OCI-LY1 (cell line): ENCODE measurements around the gene DOLPP1.

Experiments
- H2AFZ ChIP-seq: fragments of 200-600 bp; sonication (generic), shearing (Covaris generic); 2 replicates; pipeline ENCODE4 v1.6.0; 2014; ENCODE audit warnings: antibody characterized with exemption, mild to moderate bottlenecking, low read length
- H3F3A ChIP-seq: fragments of 200-600 bp; sonication (generic), shearing (Covaris generic); 2 replicates; pipeline ENCODE4 v1.6.0; 2014; ENCODE audit warnings: mild to moderate bottlenecking, antibody characterized with exemption, low read length, moderate library complexity; ENCODE audit not compliant: insufficient read depth
- H3K27ac ChIP-seq: fragments of 200-600 bp; sonication (generic); 2 replicates; pipeline ENCODE4 v1.5.1; 2014; ENCODE audit warnings: low read length, mixed run types, mild to moderate bottlenecking, low read depth; ENCODE audit not compliant: poor library complexity, severe bottlenecking
- H3K27me3 ChIP-seq: fragments of 200-600 bp; sonication (generic); 2 replicates; pipeline ENCODE4 v1.6.0; 2014; ENCODE audit warnings: antibody characterized with exemption, mild to moderate bottlenecking, low read length, moderate library complexity; ENCODE audit not compliant: insufficient read depth
- H3K36me3 ChIP-seq: fragments of 200-600 bp; sonication (generic); 2 replicates; pipeline ENCODE4 v1.6.1; 2014; ENCODE audit warnings: mild to moderate bottlenecking, antibody characterized with exemption, low read length, moderate library complexity, mixed read lengths; ENCODE audit not compliant: insufficient read depth
- H3K4me1 ChIP-seq: fragments of 200-600 bp; sonication (generic); 2 replicates; pipeline ENCODE4 v1.5.1; 2014; ENCODE audit warnings: mild to moderate bottlenecking, low read length, moderate library complexity; ENCODE audit not compliant: insufficient read depth, severe bottlenecking
- H3K4me2 ChIP-seq: fragments of 200-600 bp; sonication (generic), shearing (Covaris generic); 2 replicates; pipeline ENCODE4 v1.6.1; 2014; ENCODE audit warnings: low read length
- H3K4me3 ChIP-seq: fragments of 200-600 bp; sonication (generic); 2 replicates; pipeline ENCODE4 v1.5.1; 2014; ENCODE audit warnings: low read length, low read depth, mild to moderate bottlenecking, mixed read lengths; ENCODE audit not compliant: poor library complexity, severe bottlenecking
- H3K79me2 ChIP-seq: fragments of 200-600 bp; shearing (Covaris generic); 2 replicates; pipeline ENCODE4 v1.6.1; 2016; ENCODE audit warnings: mixed run types, low read length, mixed read lengths; ENCODE audit not compliant: insufficient read depth
- H3K9ac ChIP-seq: fragments of 200-600 bp; sonication (generic), shearing (Covaris generic); 2 replicates; pipeline ENCODE4 v1.6.1; 2014; ENCODE audit warnings: mild to moderate bottlenecking, low read length, mixed read lengths
- H3K9me2 ChIP-seq: fragments of 200-600 bp; sonication (generic), shearing (Covaris generic); 2 replicates; pipeline ENCODE4 v1.6.1; 2014; ENCODE audit warnings: low read depth, mild to moderate bottlenecking, low read length, mixed read lengths
- H3K9me3 ChIP-seq: fragments of 200-600 bp; shearing (Covaris generic); 2 replicates; pipeline ENCODE4 v1.6.1; 2014; ENCODE audit warnings: low read length, mixed read lengths
- H4K20me1 ChIP-seq: fragments of 200-600 bp; sonication (generic), shearing (Covaris generic); 2 replicates; pipeline ENCODE4 v1.6.0; 2016; ENCODE audit warnings: mild to moderate bottlenecking, low read length; ENCODE audit not compliant: insufficient read depth
- EZH2 ChIP-seq: fragments of 200-600 bp; sonication (generic), shearing (Covaris generic); IDR thresholded peaks from 2 replicates; pipeline ENCODE4 v1.8.0; 2017; ENCODE audit warnings: borderline replicate concordance, mixed run types, mild to moderate bottlenecking, antibody characterized with exemption, low read length, moderate library complexity, mixed read lengths
- TF ChIP-seq, protein P1 (sequence below): fragments of 200-600 bp; sonication (generic), shearing (Covaris generic); IDR thresholded peaks from 2 replicates; pipeline ENCODE4 v1.5.1; 2017; ENCODE audit warnings: mild to moderate bottlenecking, antibody characterized with exemption, low read length, moderate library complexity, mixed read lengths

DOLPP1 gene

GRCh38 chr9:129059796-129060785 is 20.8 kb upstream of the DOLPP1 start:
- no peaks in the 10 kb centered on the region for H3K79me2 ChIP-seq
- no peak overlapping the region for H3K4me2 ChIP-seq

GRCh38 chr9:129060991-129061390 is 19.9 kb upstream of the DOLPP1 start:
- TF ChIP-seq, protein P1, sequence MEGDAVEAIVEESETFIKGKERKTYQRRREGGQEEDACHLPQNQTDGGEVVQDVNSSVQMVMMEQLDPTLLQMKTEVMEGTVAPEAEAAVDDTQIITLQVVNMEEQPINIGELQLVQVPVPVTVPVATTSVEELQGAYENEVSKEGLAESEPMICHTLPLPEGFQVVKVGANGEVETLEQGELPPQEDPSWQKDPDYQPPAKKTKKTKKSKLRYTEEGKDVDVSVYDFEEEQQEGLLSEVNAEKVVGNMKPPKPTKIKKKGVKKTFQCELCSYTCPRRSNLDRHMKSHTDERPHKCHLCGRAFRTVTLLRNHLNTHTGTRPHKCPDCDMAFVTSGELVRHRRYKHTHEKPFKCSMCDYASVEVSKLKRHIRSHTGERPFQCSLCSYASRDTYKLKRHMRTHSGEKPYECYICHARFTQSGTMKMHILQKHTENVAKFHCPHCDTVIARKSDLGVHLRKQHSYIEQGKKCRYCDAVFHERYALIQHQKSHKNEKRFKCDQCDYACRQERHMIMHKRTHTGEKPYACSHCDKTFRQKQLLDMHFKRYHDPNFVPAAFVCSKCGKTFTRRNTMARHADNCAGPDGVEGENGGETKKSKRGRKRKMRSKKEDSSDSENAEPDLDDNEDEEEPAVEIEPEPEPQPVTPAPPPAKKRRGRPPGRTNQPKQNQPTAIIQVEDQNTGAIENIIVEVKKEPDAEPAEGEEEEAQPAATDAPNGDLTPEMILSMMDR: no peak
- TF ChIP-seq EZH2: no peak
- Histone ChIP-seq H3K27me3 (no peaks in the 10 kb centered on the region), H3K9ac (no peak overlapping the region), H4K20me1 (no peaks in the 10 kb centered on the region), H3K27ac (no peak overlapping the region), H3K4me1 (no peaks in the 10 kb centered on the region), H3K9me2 (no peaks in the 10 kb centered on the region), H2AFZ (no peak overlapping the region), H3K4me3 (no peak overlapping the region), H3K36me3 (peaks cover 41% of the 10 kb centered on the region), H3F3A (no peaks in the 10 kb centered on the region), H3K4me2 (no peak overlapping the region), H3K79me2 (no peaks in the 10 kb centered on the region), H3K9me3 (no peaks in the 10 kb centered on the region)

More at GRCh38 chr9:129059796-129060785, 20.8 kb upstream of the DOLPP1 start:
- H2AFZ ChIP-seq: no peak overlapping the region
- no peaks in the 10 kb centered on the region for H4K20me1 ChIP-seq
- peaks cover 35% of the 10 kb centered on the region for H3K36me3 ChIP-seq
- H3K27ac ChIP-seq: no peak overlapping the region
- H3K27me3 ChIP-seq: no peaks in the 10 kb centered on the region
- H3K9me2 ChIP-seq: no peaks in the 10 kb centered on the region
- H3F3A ChIP-seq: no peaks in the 10 kb centered on the region
- H3K9ac ChIP-seq: no peak overlapping the region
- H3K9me3 ChIP-seq: no peaks in the 10 kb centered on the region
- H3K4me1 ChIP-seq: no peaks in the 10 kb centered on the region
- TF ChIP-seq EZH2: no peak
- TF ChIP-seq, protein P1: no peak
- H3K4me3 ChIP-seq: no peak overlapping the region

DNA sequence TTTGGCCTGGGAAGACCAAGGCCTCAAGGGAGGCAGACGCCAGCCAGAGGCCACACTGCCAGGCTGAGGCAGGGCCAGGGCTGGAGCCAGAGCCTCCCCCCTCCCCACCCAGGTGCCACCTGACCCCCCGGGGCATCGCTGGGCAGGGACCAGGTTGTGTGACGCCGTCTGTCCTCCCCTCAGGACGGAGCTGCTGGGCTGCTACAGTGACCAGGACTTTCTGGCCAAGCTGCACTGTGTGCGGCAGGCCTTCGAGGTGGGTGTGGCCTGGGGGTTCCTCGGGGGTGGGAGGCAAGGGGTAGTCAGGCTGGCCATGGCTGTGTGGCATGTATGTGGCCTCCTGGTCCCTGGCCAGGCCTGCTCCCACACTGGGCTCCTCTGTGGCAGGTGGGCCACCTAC is 17.9 kb upstream of the DOLPP1 start:
- Histone ChIP-seq H3K9me3 (no peaks in the 10 kb centered on the region), H3K9me2 (no peaks in the 10 kb centered on the region), H4K20me1 (no peaks in the 10 kb centered on the region), H3K27ac (no peak overlapping the region), H3K9ac (no peak overlapping the region), H3K4me3 (no peak overlapping the region), H3K27me3 (no peaks in the 10 kb centered on the region), H3K79me2 (no peaks in the 10 kb centered on the region), H3K4me2 (no peak overlapping the region), H3F3A (no peaks in the 10 kb centered on the region), H2AFZ (no peak overlapping the region), H3K36me3 (peaks cover 46% of the 10 kb centered on the region), H3K4me1 (no peaks in the 10 kb centered on the region)
- TF ChIP-seq, protein P1: no peak
- TF ChIP-seq EZH2: no peak
